GM12865 (cell line): ENCODE measurements around the gene THSD4.

Experiments
- DNase-seq: peaks from one replicate; pipeline ENCODE4 v3.0.0; 2010; ENCODE audit warnings: low read depth
- H3K4me3 ChIP-seq: 2 replicates; pipeline ENCODE4 v1.5.1; 2011; ENCODE audit warnings: mild to moderate bottlenecking, low read depth, low read length, control low read depth
- TF ChIP-seq, protein P1 (sequence below): IDR thresholded peaks from 2 replicates; pipeline ENCODE4 v1.5.1; 2011; ENCODE audit warnings: low read length, control low read depth, low read depth, inconsistent platforms; ENCODE audit not compliant: insufficient read depth; ENCODE audit errors: missing control alignments

Gene THSD4

DNA sequence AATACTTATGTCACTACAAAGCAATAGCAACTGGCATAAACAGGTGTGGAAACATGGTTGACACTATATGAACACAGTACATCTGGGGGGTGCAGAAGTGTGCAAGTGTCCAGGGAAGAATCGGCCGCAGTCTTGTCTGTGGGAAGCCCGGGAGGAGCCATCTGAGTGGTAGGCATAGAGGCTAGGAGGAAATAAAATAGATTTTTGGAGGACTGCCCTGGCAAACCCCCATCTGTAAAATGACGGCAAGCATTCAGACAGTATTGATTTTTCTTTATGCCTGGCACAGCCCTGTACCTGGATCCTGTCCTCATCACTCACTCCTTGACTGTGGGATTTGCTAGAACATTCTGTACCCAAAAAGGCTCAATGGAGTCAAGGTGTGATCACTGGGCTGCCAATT, 31.3 kb downstream of the THSD4 start:
- no peak overlapping the region for H3K4me3 ChIP-seq
- TF ChIP-seq, protein P1, sequence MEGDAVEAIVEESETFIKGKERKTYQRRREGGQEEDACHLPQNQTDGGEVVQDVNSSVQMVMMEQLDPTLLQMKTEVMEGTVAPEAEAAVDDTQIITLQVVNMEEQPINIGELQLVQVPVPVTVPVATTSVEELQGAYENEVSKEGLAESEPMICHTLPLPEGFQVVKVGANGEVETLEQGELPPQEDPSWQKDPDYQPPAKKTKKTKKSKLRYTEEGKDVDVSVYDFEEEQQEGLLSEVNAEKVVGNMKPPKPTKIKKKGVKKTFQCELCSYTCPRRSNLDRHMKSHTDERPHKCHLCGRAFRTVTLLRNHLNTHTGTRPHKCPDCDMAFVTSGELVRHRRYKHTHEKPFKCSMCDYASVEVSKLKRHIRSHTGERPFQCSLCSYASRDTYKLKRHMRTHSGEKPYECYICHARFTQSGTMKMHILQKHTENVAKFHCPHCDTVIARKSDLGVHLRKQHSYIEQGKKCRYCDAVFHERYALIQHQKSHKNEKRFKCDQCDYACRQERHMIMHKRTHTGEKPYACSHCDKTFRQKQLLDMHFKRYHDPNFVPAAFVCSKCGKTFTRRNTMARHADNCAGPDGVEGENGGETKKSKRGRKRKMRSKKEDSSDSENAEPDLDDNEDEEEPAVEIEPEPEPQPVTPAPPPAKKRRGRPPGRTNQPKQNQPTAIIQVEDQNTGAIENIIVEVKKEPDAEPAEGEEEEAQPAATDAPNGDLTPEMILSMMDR = no peak
- DNase-seq = no peak

DNA sequence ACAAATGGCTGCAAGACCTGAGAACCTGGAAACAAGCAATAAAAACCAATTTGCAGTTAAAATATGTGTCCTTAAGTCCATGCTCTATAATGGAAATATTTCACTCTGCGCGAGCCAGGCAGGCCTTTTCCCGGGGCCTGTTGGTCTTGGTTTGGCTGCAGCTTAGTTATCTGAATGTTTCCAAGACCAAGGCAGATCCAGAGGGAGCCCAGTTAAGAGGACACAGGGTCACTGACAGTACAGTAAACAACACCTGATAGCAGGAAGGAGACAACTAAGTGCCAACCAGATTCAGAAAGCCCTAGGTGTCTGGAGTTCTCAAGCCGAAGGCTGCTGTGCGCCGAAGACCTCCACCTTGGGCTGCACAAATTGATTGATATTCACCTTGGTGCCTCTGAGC, 32.8 kb downstream of the THSD4 start:
- no peak for DNase-seq
- TF ChIP-seq, protein P1 = no peak
- no peak overlapping the region for H3K4me3 ChIP-seq

DNA sequence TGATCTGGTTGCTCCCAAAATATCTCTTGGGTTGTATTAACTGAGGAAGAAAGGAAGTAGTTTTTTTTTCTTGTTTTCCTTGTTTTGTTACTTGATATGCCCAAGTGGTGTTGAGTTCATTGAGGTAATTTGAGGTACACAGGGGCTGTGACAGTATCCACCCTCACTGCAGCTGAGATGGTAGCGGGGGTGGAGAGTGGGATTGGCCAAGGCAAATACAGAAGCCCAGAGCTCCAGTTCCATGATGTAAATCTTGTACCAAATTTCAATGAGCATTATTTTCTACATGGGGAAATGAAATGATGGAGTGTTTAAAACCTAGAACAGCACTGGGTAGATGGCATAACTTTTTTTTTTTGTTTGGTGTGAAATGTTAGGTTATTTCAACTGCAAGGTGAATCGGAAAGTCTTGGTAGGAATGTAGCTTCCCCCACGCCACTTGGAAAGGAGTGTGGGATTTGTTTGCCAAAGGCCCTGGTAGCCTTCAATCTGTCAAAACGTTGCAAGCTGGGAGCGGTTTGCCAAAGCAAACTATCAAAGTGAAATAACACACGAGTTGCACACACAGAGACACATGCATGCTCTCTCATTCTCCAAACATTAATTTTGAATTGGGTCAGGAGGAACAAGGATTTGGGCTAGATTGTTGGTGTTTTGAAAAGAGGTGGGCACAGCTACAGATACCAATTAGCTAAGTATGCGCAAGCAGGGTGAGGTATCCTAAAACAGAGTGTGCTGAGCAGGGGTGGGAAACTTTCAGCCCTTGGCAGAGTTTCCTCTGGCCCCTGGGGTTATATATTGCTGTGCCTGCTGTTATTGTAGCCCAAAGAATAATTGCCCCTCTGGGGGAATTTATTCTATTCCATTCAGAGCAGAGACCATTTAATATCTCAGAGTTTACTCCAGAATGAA, 34.6 kb downstream of the THSD4 start:
- H3K4me3 ChIP-seq = no peak overlapping the region
- DNase-seq = no peak

DNA sequence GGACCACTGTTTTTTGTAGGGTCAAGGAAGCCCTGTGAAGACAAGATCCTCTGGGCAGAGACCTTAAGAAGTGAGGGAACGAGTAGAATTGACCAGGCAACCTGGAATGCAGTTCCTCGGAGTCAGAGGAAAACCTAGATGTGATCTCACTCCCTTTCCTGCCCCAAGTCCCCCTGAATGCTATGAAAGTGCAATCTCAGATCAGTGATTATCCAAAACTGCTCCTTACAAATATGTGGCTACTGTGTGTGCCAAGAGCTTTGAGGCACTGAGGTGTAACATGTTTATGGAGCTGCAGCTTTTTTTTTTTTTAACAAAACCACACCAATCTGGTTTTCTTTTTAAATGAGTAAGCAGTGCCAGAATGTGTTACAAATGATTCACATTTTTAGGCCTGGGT, 35.8 kb downstream of the THSD4 start:
- no peak for DNase-seq
- TF ChIP-seq, protein P1 = no peak

More for the DNA sequence above, 34.6 kb downstream of the THSD4 start:
- TF ChIP-seq, protein P1 = no peak

DNA sequence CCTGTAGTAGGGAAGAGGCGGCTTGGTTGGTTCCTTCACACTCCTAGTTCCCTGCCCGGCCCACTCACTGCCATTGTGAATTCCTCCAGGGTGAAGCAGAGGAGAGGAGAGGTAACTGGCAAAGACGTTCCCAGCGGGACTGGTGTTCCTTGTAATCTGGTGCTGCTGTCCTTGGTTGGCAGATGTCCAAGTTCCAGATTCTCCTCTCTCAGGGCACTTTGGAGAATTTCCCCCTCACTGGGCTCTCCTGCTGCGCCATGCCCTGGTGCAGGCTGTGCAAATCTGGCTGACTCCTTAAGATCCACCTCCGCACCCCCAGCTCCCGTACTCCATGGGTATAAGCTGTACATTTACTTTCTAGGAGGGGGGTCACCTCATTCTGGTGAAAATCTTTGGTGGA, 37.3 kb downstream of the THSD4 start:
- no peak for DNase-seq
- TF ChIP-seq, protein P1 = no peak
- H3K4me3 ChIP-seq = no peak overlapping the region

More for the DNA sequence above, 35.8 kb downstream of the THSD4 start:
- H3K4me3 ChIP-seq = no peak overlapping the region

- no peak overlapping the region for H3K4me3 ChIP-seq
- TF ChIP-seq, protein P1 = no peak
- no peak for DNase-seq
These were observed 38.7 kb downstream of the THSD4 start for GRCh38 chr15:71153823-71154524.
